ENCODE results near the gene PDZRN3.
"Not testable (repeated sequence)": the region's sequence is repeated elsewhere in the genome, so short reads cannot be mapped to it uniquely, and the experiment has no call there.

Gene PDZRN3

GRCh38 chr3:73597476-73597875 is 27.3 kb downstream of the PDZRN3 start:
- no peak for DNase-seq (ENCODE audit: extremely low read depth in 1 of 2, low read depth in 1 of 2)

- no peak for DNase-seq (ENCODE audit: extremely low read depth in 1 of 2, low read depth in 1 of 2)
Measured at GRCh38 chr3:73592154-73593144, 32.3 kb downstream of the PDZRN3 start.

- no peak for DNase-seq (ENCODE audit: extremely low read depth in 1 of 2, low read depth in 1 of 2)
Measured at GRCh38 chr3:73591286-73591800, 33.4 kb downstream of the PDZRN3 start.

GRCh38 chr3:73586628-73587027 is 38.1 kb downstream of the PDZRN3 start:
- DNase-seq (ENCODE audit: extremely low read depth in 1 of 2, low read depth in 1 of 2) = no peak

GRCh38 chr3:73586190-73586589 is 38.6 kb downstream of the PDZRN3 start:
- DNase-seq (ENCODE audit: extremely low read depth in 1 of 2, low read depth in 1 of 2) = no peak

GRCh38 chr3:73584873-73585272 is 39.9 kb downstream of the PDZRN3 start:
- DNase-seq (ENCODE audit: extremely low read depth in 1 of 2, low read depth in 1 of 2) = no peak

- no peak for DNase-seq (ENCODE audit: extremely low read depth in 1 of 2, low read depth in 1 of 2)
Measured at GRCh38 chr3:73582535-73582934, 42.2 kb downstream of the PDZRN3 start.

- no peak for DNase-seq (ENCODE audit: extremely low read depth in 1 of 2, low read depth in 1 of 2)
Measured at GRCh38 chr3:73581134-73581846, 43.5 kb downstream of the PDZRN3 start.

GRCh38 chr3:73580343-73580742 is 44.4 kb downstream of the PDZRN3 start:
- DNase-seq (ENCODE audit: extremely low read depth in 1 of 2, low read depth in 1 of 2) = no peak

- no peak for DNase-seq (ENCODE audit: extremely low read depth in 1 of 2, low read depth in 1 of 2)
Measured at GRCh38 chr3:73577704-73578103, 47.0 kb downstream of the PDZRN3 start.

GRCh38 chr3:73576999-73577461 is 47.7 kb downstream of the PDZRN3 start:
- DNase-seq (ENCODE audit: extremely low read depth in 1 of 2, low read depth in 1 of 2) = no peak

- DNase-seq (ENCODE audit: extremely low read depth in 1 of 2, low read depth in 1 of 2) = no peak
Measured at GRCh38 chr3:73575953-73576352, 48.8 kb downstream of the PDZRN3 start.

GRCh38 chr3:73575519-73575918 is 49.2 kb downstream of the PDZRN3 start:
- DNase-seq (ENCODE audit: extremely low read depth in 1 of 2, low read depth in 1 of 2) = no peak

GRCh38 chr3:73573204-73573603 is 51.5 kb downstream of the PDZRN3 start:
- no peak for DNase-seq (ENCODE audit: extremely low read depth in 1 of 2, low read depth in 1 of 2)

- DNase-seq (ENCODE audit: extremely low read depth in 1 of 2, low read depth in 1 of 2) = no peak
Measured at GRCh38 chr3:73572368-73572767, 52.4 kb downstream of the PDZRN3 start.

GRCh38 chr3:73571238-73571794 is 53.4 kb downstream of the PDZRN3 start:
- no peak for DNase-seq (ENCODE audit: extremely low read depth in 1 of 2, low read depth in 1 of 2)

- DNase-seq (ENCODE audit: extremely low read depth in 1 of 2, low read depth in 1 of 2) = no peak
Measured at GRCh38 chr3:73569246-73569760, 55.4 kb downstream of the PDZRN3 start.

- no peak for DNase-seq (ENCODE audit: extremely low read depth in 1 of 2, low read depth in 1 of 2)
Measured at GRCh38 chr3:73568371-73568862, 56.3 kb downstream of the PDZRN3 start.

- not testable (repeated sequence) for DNase-seq (ENCODE audit: extremely low read depth in 1 of 2, low read depth in 1 of 2)
Measured at GRCh38 chr3:73565374-73565773, 59.4 kb downstream of the PDZRN3 start.

GRCh38 chr3:73563896-73564582 is 60.7 kb downstream of the PDZRN3 start:
- DNase-seq (ENCODE audit: extremely low read depth in 1 of 2, low read depth in 1 of 2) = no peak
